NCI-H2227 (cell line): ENCODE measurements around the gene MOSPD2.
A peak's percentile ranks its signal among the peaks of the same experiment; 100 is the strongest.

Experiments
- DNase-seq: peaks from one replicate; lab custom pipeline; 2025; ENCODE audit not compliant: unreplicated experiment; lab: John Stamatoyannopoulos, UW

MOSPD2 gene

GRCh38 chrX:14872851-14873675, at the start of gene MOSPD2, which contains the start of gene FANCB:
MOSPD2 (plus strand) TSS chrX:14873421; CDS start chrX:14873529, 108 bp downstream.
FANCB (minus strand) TSS chrX:14873069; CDS start chrX:14865510, 7,559 bp downstream.
- DNase-seq: peak; percentile 99

GRCh38 chrX:14825851-14826250, 47.4 kb upstream of the MOSPD2 start:
- no peak for DNase-seq

GRCh38 chrX:14826319-14826718, 46.9 kb upstream of the MOSPD2 start:
- no peak for DNase-seq

- DNase-seq: no peak
Observed at GRCh38 chrX:14829643-14830042, 43.6 kb upstream of the MOSPD2 start.

- no peak for DNase-seq
Observed at GRCh38 chrX:14832151-14832550, 41.1 kb upstream of the MOSPD2 start.

GRCh38 chrX:14832586-14832985, 40.6 kb upstream of the MOSPD2 start:
- DNase-seq: no peak

- DNase-seq: no peak
Observed at GRCh38 chrX:14837155-14837554, 36.1 kb upstream of the MOSPD2 start.

GRCh38 chrX:14843666-14844065, 29.6 kb upstream of the MOSPD2 start:
- DNase-seq: no peak

- DNase-seq: no peak
Observed at GRCh38 chrX:14851526-14851925, 21.7 kb upstream of the MOSPD2 start.

GRCh38 chrX:14864631-14865030, 8.6 kb upstream of the MOSPD2 start:
- no peak for DNase-seq

GRCh38 chrX:14865201-14865600, 8.0 kb upstream of the MOSPD2 start:
- no peak for DNase-seq

- DNase-seq: no peak
Observed at GRCh38 chrX:14871767-14872166, 1.5 kb upstream of the MOSPD2 start.

- no peak for DNase-seq
Observed at GRCh38 chrX:14872355-14872754, 866 bp upstream of the MOSPD2 start.

GRCh38 chrX:14873676-14874049, 442 bp downstream of the MOSPD2 start:
- DNase-seq: peak; percentile 41

- no peak for DNase-seq
Observed at GRCh38 chrX:14875624-14876023, 2.4 kb downstream of the MOSPD2 start.

- DNase-seq: no peak
Observed at GRCh38 chrX:14883826-14884225, 10.6 kb downstream of the MOSPD2 start.

GRCh38 chrX:14884714-14885113, 11.5 kb downstream of the MOSPD2 start:
- DNase-seq: no peak

GRCh38 chrX:14886252-14886651, 13.0 kb downstream of the MOSPD2 start:
- no peak for DNase-seq

- DNase-seq: no peak
Observed at GRCh38 chrX:14896273-14896672, 23.1 kb downstream of the MOSPD2 start.

GRCh38 chrX:14897042-14897441, 23.8 kb downstream of the MOSPD2 start:
- DNase-seq: no peak

GRCh38 chrX:14899607-14900006, 26.4 kb downstream of the MOSPD2 start:
- peak; percentile 10 for DNase-seq

GRCh38 chrX:14902537-14902936, 29.3 kb downstream of the MOSPD2 start:
- DNase-seq: peak; percentile 69

GRCh38 chrX:14903891-14904290, 30.7 kb downstream of the MOSPD2 start:
- no peak for DNase-seq
